ENCODE results near the gene PYROXD2.

DNA sequence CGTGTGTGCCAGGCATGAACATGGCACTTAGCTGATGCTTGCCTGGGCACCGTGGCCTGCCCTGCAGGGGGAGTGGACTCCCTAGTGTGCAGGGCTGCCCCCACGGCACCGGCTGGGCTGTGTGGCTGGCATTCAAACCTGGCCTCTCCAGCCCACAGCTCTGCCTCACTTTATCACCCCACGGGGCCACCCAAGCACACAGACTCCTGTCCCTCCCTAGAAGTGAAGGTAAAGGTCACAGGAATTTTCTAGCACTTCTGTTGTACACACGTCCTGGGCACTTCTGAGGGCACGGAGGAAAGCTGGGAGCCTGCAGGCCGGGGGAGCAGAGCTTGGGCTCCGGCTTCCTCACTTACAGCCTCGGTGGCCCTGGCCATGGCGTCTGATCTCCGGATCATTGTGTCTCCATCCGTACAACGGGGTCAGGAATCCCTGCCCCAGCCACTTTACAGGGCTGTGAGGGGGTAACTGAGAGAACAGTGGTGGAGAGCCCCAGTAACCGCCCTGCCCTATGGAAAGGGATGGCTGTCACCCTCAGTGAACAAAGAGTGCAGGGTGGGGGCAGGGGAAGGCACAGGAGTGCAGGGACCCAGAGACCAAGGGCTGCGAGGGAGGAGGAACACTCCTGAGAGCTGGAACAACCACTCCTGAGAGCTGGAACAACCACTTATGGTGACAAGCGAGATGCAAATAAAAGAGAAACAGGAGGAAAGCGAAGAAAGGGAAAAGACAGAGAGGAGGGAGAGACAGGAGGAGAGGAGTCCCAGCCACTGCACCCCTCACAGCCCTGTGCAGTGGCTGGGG lies 3.9 kb upstream of the PYROXD2 start:
- TF ChIP-seq ARNTL (CRISPR knock-in tag; IDR thresholded peaks at IDR 0.05; ENCODE audit: borderline replicate concordance, low read depth) = no peak
- no peak for TF ChIP-seq RARB (CRISPR knock-in tag; IDR thresholded peaks at IDR 0.05)
- no peak for TF ChIP-seq BACH2 (CRISPR knock-in tag; IDR thresholded peaks at IDR 0.05; ENCODE audit: borderline replicate concordance)
- no peak for TF ChIP-seq ZFP3 (CRISPR knock-in tag; IDR thresholded peaks at IDR 0.05)
- no peak for TF ChIP-seq PPARA (CRISPR knock-in tag; IDR thresholded peaks at IDR 0.05; ENCODE audit: borderline replicate concordance)
- TF ChIP-seq, protein P1, sequence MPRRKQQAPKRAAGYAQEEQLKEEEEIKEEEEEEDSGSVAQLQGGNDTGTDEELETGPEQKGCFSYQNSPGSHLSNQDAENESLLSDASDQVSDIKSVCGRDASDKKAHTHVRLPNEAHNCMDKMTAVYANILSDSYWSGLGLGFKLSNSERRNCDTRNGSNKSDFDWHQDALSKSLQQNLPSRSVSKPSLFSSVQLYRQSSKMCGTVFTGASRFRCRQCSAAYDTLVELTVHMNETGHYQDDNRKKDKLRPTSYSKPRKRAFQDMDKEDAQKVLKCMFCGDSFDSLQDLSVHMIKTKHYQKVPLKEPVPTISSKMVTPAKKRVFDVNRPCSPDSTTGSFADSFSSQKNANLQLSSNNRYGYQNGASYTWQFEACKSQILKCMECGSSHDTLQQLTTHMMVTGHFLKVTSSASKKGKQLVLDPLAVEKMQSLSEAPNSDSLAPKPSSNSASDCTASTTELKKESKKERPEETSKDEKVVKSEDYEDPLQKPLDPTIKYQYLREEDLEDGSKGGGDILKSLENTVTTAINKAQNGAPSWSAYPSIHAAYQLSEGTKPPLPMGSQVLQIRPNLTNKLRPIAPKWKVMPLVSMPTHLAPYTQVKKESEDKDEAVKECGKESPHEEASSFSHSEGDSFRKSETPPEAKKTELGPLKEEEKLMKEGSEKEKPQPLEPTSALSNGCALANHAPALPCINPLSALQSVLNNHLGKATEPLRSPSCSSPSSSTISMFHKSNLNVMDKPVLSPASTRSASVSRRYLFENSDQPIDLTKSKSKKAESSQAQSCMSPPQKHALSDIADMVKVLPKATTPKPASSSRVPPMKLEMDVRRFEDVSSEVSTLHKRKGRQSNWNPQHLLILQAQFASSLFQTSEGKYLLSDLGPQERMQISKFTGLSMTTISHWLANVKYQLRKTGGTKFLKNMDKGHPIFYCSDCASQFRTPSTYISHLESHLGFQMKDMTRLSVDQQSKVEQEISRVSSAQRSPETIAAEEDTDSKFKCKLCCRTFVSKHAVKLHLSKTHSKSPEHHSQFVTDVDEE (CRISPR knock-in tag; IDR thresholded peaks at IDR 0.05) = no peak
- no peak for TF ChIP-seq ZNF565 (CRISPR knock-in tag; conservative IDR thresholded peaks at IDR 0.05; ENCODE audit: low read depth)
- TF ChIP-seq ZC3H10 (CRISPR knock-in tag; IDR thresholded peaks at IDR 0.05) = no peak
- no peak for TF ChIP-seq ZNF70 (CRISPR knock-in tag; IDR thresholded peaks at IDR 0.05)
- no peak for TF ChIP-seq OSR1 (CRISPR knock-in tag; IDR thresholded peaks at IDR 0.05)
- no peak for TF ChIP-seq CSDC2 (CRISPR knock-in tag; IDR thresholded peaks at IDR 0.05)

Data from SK-N-SH treated with all-trans-retinoic acid at 6 μM for 48 hours (cell line).